ENCODE data around the gene SCO2.

SCO2 gene

GRCh38 chr22:50525104-50525857 lies at the start of gene SCO2:
Gene SCO2, minus strand, starts transcription at chr22:50525598. Its CDS starts 1,187 bp downstream, at chr22:50524411.
- H3K9ac ChIP-seq (ENCODE audit: low read length): peak within 1 kb of the TSS; percentile 68
- H3K27me3 ChIP-seq (ENCODE audit: control insufficient read depth in 1 of 2, insufficient read depth in 2 of 2, low read length in 2 of 2): peaks cover 0 to 14% of the 10 kb centered on the region in 2 donors
- peaks cover 32% of the 10 kb centered on the region for H3K36me3 ChIP-seq (ENCODE audit: insufficient read depth, low read length)
- H3K4me3 ChIP-seq (ENCODE audit: low read depth in 1 of 2, low read length in 2 of 2): peak within 1 kb of the TSS; percentile 65 to 94
- H3K4me1 ChIP-seq (ENCODE audit: insufficient read depth, low read length): peaks cover 14% of the 10 kb centered on the region
- H3K9me3 ChIP-seq (ENCODE audit: low read length): no peaks in the 10 kb centered on the region
- H3K27ac ChIP-seq (ENCODE audit: low read depth, low read length): peak within 1 kb of the TSS; percentile 88

GRCh38 chr22:50574383-50574755 lies 49.0 kb upstream of the SCO2 start:
- Histone ChIP-seq H3K27ac (ENCODE audit: low read depth, low read length) (no peak overlapping the region), H3K9me3 (ENCODE audit: low read length) (no peaks in the 10 kb centered on the region), H3K27me3 (ENCODE audit: control insufficient read depth in 1 of 2, insufficient read depth in 2 of 2, low read length in 2 of 2) (peaks cover 0 to 15% of the 10 kb centered on the region in 2 donors), H3K4me1 (ENCODE audit: insufficient read depth, low read length) (peaks cover 8% of the 10 kb centered on the region), H3K4me3 (ENCODE audit: low read depth in 1 of 2, low read length in 2 of 2) (no peak overlapping the region), H3K36me3 (ENCODE audit: insufficient read depth, low read length) (no peaks in the 10 kb centered on the region), H3K9ac (ENCODE audit: low read length) (no peak overlapping the region)

DNA sequence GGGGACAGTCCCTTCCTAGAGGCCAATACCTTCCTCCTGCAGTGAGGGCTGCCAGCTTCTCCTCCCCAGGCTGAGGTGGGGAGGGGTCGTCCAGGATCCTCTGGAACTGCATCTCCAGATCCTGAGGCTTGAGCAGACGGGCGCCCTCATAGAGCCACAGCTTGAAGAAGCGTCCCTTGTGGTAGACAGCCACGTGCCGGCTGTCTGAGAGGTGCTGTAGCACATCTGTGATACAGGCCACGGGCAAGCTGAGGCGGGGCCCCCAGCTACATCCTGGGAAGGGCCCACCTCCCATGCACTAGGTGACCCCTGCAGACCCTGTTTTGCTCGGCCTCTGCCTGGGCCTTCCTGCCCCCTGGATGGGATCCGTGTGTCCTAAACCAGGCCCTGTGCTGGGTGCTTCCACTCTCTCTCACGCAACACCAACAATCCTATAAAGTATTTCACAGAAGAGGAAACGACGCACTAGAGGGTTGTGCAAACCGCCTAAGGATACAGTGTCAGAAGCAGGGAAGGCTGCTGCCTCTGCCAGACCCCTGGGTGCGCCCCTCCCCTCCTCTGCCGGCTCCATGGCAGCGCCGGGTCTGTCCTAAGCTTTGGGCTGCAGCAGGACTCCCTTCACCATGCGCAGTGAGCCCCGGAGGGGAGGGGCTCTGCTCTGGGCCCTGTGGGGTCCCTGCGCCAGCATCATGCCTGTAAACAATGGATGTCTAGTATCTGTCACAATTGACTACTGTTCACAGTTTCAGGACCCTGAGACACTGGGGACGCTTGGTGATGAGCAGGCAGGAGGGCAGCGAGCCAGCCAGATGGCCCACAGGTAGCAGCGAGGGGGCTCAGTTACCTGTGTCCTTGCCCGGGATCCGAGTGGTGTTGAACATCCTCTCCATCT lies 48.3 kb upstream of the SCO2 start:
- H3K36me3 ChIP-seq (ENCODE audit: insufficient read depth, low read length): no peaks in the 10 kb centered on the region
- H3K4me3 ChIP-seq (ENCODE audit: low read depth in 1 of 2, low read length in 2 of 2): no peak overlapping the region
- peaks cover 7% of the 10 kb centered on the region for H3K4me1 ChIP-seq (ENCODE audit: insufficient read depth, low read length)
- no peaks in the 10 kb centered on the region for H3K9me3 ChIP-seq (ENCODE audit: low read length)
- peaks cover 0 to 15% of the 10 kb centered on the region in 2 donors for H3K27me3 ChIP-seq (ENCODE audit: control insufficient read depth in 1 of 2, insufficient read depth in 2 of 2, low read length in 2 of 2)
- no peak overlapping the region for H3K9ac ChIP-seq (ENCODE audit: low read length)
- no peak overlapping the region for H3K27ac ChIP-seq (ENCODE audit: low read depth, low read length)

DNA sequence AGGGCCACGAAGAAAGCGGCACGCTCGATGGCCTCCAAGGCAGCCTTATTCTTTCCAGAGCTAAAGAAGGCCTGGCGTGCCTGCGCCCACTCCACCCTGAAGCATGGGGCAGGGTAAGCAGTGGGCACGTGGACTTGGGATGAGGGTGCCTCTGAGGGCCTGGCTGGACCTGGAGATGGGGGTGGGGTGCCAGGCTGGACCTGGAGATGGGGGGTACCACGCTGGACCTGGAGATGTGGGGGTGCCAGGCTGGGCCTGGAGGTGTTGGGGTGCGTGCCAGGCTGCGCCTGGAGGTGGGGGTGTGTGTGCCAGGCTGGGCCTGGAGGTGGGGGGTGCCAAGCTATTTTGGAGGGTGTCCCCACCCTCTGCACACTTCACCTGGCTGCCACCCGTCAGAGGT lies 47.6 kb upstream of the SCO2 start:
- no peak overlapping the region for H3K9ac ChIP-seq (ENCODE audit: low read length)
- H3K27ac ChIP-seq (ENCODE audit: low read depth, low read length): no peak overlapping the region
- peaks cover 0 to 7% of the 10 kb centered on the region in 2 donors for H3K27me3 ChIP-seq (ENCODE audit: control insufficient read depth in 1 of 2, insufficient read depth in 2 of 2, low read length in 2 of 2)
- no peaks in the 10 kb centered on the region for H3K4me1 ChIP-seq (ENCODE audit: insufficient read depth, low read length)
- H3K9me3 ChIP-seq (ENCODE audit: low read length): no peaks in the 10 kb centered on the region
- H3K36me3 ChIP-seq (ENCODE audit: insufficient read depth, low read length): no peaks in the 10 kb centered on the region
- H3K4me3 ChIP-seq (ENCODE audit: low read depth in 1 of 2, low read length in 2 of 2): no peak overlapping the region

DNA sequence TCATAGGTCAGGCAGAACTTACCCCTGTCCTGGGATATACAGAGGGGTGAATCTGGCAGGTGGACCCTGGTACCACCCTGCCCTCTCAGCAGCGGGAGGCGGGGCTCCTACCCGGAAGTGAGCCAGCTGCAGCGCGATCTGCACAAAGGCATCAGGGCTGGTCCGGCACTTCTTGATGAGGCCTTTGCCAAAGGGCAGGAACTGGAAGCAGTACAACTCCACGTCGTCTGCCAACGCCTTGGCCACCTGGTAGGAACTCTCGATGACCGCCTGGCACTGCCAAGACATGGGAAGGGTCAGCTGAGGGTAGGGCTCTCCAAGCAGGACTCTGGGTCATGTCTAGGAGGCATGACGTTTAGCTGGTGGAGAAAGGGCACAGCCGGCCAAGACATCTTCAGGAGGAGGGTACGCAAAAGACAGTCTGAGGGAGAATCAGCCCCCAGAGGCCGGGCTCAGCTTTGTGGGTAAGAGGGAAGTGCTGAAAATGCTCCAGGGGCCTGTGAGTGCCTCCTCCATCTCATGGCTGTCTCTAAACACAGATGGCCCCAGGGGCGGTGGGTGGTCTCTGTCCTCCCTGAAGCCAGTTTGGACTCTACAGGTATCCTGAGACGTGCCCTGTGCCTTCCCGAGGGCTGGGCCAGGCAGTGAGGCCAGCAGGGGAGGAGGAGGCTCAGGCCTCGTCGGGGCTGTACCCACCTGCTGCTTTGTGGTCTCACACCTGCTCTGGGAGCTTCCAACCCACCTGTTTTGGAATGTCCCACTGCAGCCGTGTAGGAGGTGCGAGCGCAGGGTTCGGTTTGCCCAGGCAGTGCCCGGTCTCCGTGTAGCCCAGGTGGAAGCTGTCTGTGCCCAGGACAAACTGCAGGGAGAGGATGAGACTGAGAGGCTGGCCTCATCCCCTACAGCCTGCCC lies 46.1 kb upstream of the SCO2 start:
- Histone ChIP-seq H3K9me3 (ENCODE audit: low read length) (no peaks in the 10 kb centered on the region), H3K9ac (ENCODE audit: low read length) (no peak overlapping the region), H3K4me1 (ENCODE audit: insufficient read depth, low read length) (no peaks in the 10 kb centered on the region), H3K27me3 (ENCODE audit: control insufficient read depth in 1 of 2, insufficient read depth in 2 of 2, low read length in 2 of 2) (no peaks in the 10 kb centered on the region), H3K36me3 (ENCODE audit: insufficient read depth, low read length) (no peaks in the 10 kb centered on the region), H3K4me3 (ENCODE audit: low read depth in 1 of 2, low read length in 2 of 2) (no peak overlapping the region), H3K27ac (ENCODE audit: low read depth, low read length) (no peak overlapping the region)

DNA sequence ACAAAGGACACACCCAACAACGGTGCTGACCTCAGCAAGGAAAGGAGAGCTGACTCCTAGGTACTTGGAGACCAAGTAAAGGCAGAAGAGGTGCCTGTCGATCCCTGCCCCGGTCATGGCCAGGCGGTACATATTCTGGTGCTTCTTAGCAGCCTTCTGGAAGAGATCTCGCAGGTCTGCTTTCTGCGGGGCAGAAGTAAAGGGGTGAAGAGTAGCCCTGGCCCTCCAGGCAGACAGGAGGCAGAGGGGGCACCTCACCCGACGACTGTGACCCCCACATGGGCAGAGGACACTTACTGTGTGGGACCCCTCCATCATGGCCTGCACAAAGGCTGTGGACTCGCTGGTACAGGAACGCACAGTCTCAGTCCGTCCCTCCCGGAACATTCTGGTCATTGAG lies 45.5 kb upstream of the SCO2 start:
- Histone ChIP-seq H3K27ac (ENCODE audit: low read depth, low read length) (no peak overlapping the region), H3K27me3 (ENCODE audit: control insufficient read depth in 1 of 2, insufficient read depth in 2 of 2, low read length in 2 of 2) (no peaks in the 10 kb centered on the region), H3K4me1 (ENCODE audit: insufficient read depth, low read length) (no peaks in the 10 kb centered on the region), H3K9ac (ENCODE audit: low read length) (no peak overlapping the region), H3K4me3 (ENCODE audit: low read depth in 1 of 2, low read length in 2 of 2) (no peak overlapping the region), H3K9me3 (ENCODE audit: low read length) (no peaks in the 10 kb centered on the region), H3K36me3 (ENCODE audit: insufficient read depth, low read length) (no peaks in the 10 kb centered on the region)

DNA sequence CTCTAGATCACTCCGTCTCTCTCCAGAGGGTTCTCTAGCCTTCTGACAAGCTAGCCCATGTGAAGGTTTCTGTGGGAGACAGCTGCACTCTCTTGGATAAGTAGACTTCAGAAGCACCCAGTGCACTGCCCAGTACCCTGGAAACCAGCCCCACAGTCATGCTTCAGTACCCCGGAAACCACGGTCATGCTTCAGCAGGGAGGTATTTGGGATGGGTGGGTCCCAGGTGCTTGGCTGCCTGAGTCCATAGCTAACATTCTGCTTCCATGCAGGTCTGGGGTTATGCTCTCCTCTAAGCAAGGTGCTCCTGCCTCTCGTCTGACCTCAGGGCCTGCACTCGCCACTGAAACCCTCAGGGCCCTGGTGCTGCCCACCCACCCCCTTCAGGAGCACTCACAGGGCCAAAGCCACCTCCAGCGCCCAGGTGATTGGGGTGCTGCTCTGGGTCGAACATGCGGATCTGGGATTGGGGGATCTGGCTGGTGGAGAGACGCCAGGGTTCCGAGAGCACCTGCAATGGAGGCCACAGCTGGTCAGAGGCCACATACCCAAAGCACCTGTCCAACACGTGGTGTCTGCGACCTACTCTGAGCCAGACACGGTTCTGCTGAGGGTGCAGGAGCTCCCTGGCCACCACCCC lies 44.6 kb upstream of the SCO2 start:
- no peaks in the 10 kb centered on the region for H3K27me3 ChIP-seq (ENCODE audit: control insufficient read depth in 1 of 2, insufficient read depth in 2 of 2, low read length in 2 of 2)
- H3K36me3 ChIP-seq (ENCODE audit: insufficient read depth, low read length): no peaks in the 10 kb centered on the region
- no peak overlapping the region for H3K9ac ChIP-seq (ENCODE audit: low read length)
- no peaks in the 10 kb centered on the region for H3K9me3 ChIP-seq (ENCODE audit: low read length)
- no peak overlapping the region for H3K4me3 ChIP-seq (ENCODE audit: low read depth in 1 of 2, low read length in 2 of 2)
- H3K4me1 ChIP-seq (ENCODE audit: insufficient read depth, low read length): no peaks in the 10 kb centered on the region
- H3K27ac ChIP-seq (ENCODE audit: low read depth, low read length): no peak overlapping the region

GRCh38 chr22:50569041-50569459 lies 43.7 kb upstream of the SCO2 start:
- Histone ChIP-seq H3K9ac (ENCODE audit: low read length) (no peak overlapping the region), H3K36me3 (ENCODE audit: insufficient read depth, low read length) (no peaks in the 10 kb centered on the region), H3K4me1 (ENCODE audit: insufficient read depth, low read length) (no peaks in the 10 kb centered on the region), H3K4me3 (ENCODE audit: low read depth in 1 of 2, low read length in 2 of 2) (no peak overlapping the region), H3K9me3 (ENCODE audit: low read length) (no peaks in the 10 kb centered on the region), H3K27ac (ENCODE audit: low read depth, low read length) (no peak overlapping the region), H3K27me3 (ENCODE audit: control insufficient read depth in 1 of 2, insufficient read depth in 2 of 2, low read length in 2 of 2) (no peaks in the 10 kb centered on the region)

- no peak overlapping the region for H3K9ac ChIP-seq (ENCODE audit: low read length)
Observed at GRCh38 chr22:50568626-50569025, 43.2 kb upstream of the SCO2 start.

GRCh38 chr22:50567721-50568252 lies 42.4 kb upstream of the SCO2 start:
- Histone ChIP-seq H3K4me1 (ENCODE audit: insufficient read depth, low read length) (peaks cover 9% of the 10 kb centered on the region), H3K27me3 (ENCODE audit: control insufficient read depth in 1 of 2, insufficient read depth in 2 of 2, low read length in 2 of 2) (no peaks in the 10 kb centered on the region), H3K27ac (ENCODE audit: low read depth, low read length) (no peak overlapping the region), H3K36me3 (ENCODE audit: insufficient read depth, low read length) (no peaks in the 10 kb centered on the region), H3K9ac (ENCODE audit: low read length) (no peak overlapping the region), H3K4me3 (ENCODE audit: low read depth in 1 of 2, low read length in 2 of 2) (no peak overlapping the region), H3K9me3 (ENCODE audit: low read length) (no peaks in the 10 kb centered on the region)

More at GRCh38 chr22:50568626-50569025, 43.2 kb upstream of the SCO2 start:
- Histone ChIP-seq H3K27me3 (ENCODE audit: control insufficient read depth in 1 of 2, insufficient read depth in 2 of 2, low read length in 2 of 2) (no peaks in the 10 kb centered on the region), H3K36me3 (ENCODE audit: insufficient read depth, low read length) (no peaks in the 10 kb centered on the region), H3K9me3 (ENCODE audit: low read length) (no peaks in the 10 kb centered on the region), H3K27ac (ENCODE audit: low read depth, low read length) (no peak overlapping the region), H3K4me1 (ENCODE audit: insufficient read depth, low read length) (peaks cover 3% of the 10 kb centered on the region), H3K4me3 (ENCODE audit: low read depth in 1 of 2, low read length in 2 of 2) (no peak overlapping the region)
